OCI-LY1 (cell line): ENCODE results near the gene TRPC3.

Experiments used
- H2AFZ ChIP-seq: fragments of 200-600 bp; sonication (generic), shearing (Covaris generic); 2 replicates; pipeline ENCODE4 v1.6.0; 2014; ENCODE audit warnings: antibody characterized with exemption, mild to moderate bottlenecking, low read length
- H3F3A ChIP-seq: fragments of 200-600 bp; sonication (generic), shearing (Covaris generic); 2 replicates; pipeline ENCODE4 v1.6.0; 2014; ENCODE audit warnings: mild to moderate bottlenecking, antibody characterized with exemption, low read length, moderate library complexity; ENCODE audit not compliant: insufficient read depth
- H3K27ac ChIP-seq: fragments of 200-600 bp; sonication (generic); 2 replicates; pipeline ENCODE4 v1.5.1; 2014; ENCODE audit warnings: low read length, mixed run types, mild to moderate bottlenecking, low read depth; ENCODE audit not compliant: poor library complexity, severe bottlenecking
- H3K27me3 ChIP-seq: fragments of 200-600 bp; sonication (generic); 2 replicates; pipeline ENCODE4 v1.6.0; 2014; ENCODE audit warnings: antibody characterized with exemption, mild to moderate bottlenecking, low read length, moderate library complexity; ENCODE audit not compliant: insufficient read depth
- H3K36me3 ChIP-seq: fragments of 200-600 bp; sonication (generic); 2 replicates; pipeline ENCODE4 v1.6.1; 2014; ENCODE audit warnings: mild to moderate bottlenecking, antibody characterized with exemption, low read length, moderate library complexity, mixed read lengths; ENCODE audit not compliant: insufficient read depth
- H3K4me1 ChIP-seq: fragments of 200-600 bp; sonication (generic); 2 replicates; pipeline ENCODE4 v1.5.1; 2014; ENCODE audit warnings: mild to moderate bottlenecking, low read length, moderate library complexity; ENCODE audit not compliant: insufficient read depth, severe bottlenecking
- H3K4me2 ChIP-seq: fragments of 200-600 bp; sonication (generic), shearing (Covaris generic); 2 replicates; pipeline ENCODE4 v1.6.1; 2014; ENCODE audit warnings: low read length
- H3K4me3 ChIP-seq: fragments of 200-600 bp; sonication (generic); 2 replicates; pipeline ENCODE4 v1.5.1; 2014; ENCODE audit warnings: low read length, low read depth, mild to moderate bottlenecking, mixed read lengths; ENCODE audit not compliant: poor library complexity, severe bottlenecking
- H3K79me2 ChIP-seq: fragments of 200-600 bp; shearing (Covaris generic); 2 replicates; pipeline ENCODE4 v1.6.1; 2016; ENCODE audit warnings: mixed run types, low read length, mixed read lengths; ENCODE audit not compliant: insufficient read depth
- H3K9ac ChIP-seq: fragments of 200-600 bp; sonication (generic), shearing (Covaris generic); 2 replicates; pipeline ENCODE4 v1.6.1; 2014; ENCODE audit warnings: mild to moderate bottlenecking, low read length, mixed read lengths
- H3K9me2 ChIP-seq: fragments of 200-600 bp; sonication (generic), shearing (Covaris generic); 2 replicates; pipeline ENCODE4 v1.6.1; 2014; ENCODE audit warnings: low read depth, mild to moderate bottlenecking, low read length, mixed read lengths
- H3K9me3 ChIP-seq: fragments of 200-600 bp; shearing (Covaris generic); 2 replicates; pipeline ENCODE4 v1.6.1; 2014; ENCODE audit warnings: low read length, mixed read lengths
- H4K20me1 ChIP-seq: fragments of 200-600 bp; sonication (generic), shearing (Covaris generic); 2 replicates; pipeline ENCODE4 v1.6.0; 2016; ENCODE audit warnings: mild to moderate bottlenecking, low read length; ENCODE audit not compliant: insufficient read depth
- CTCF ChIP-seq: fragments of 200-600 bp; sonication (generic), shearing (Covaris generic); IDR thresholded peaks from 2 replicates; pipeline ENCODE4 v1.5.1; 2017; ENCODE audit warnings: mild to moderate bottlenecking, antibody characterized with exemption, low read length, moderate library complexity, mixed read lengths
- EZH2 ChIP-seq: fragments of 200-600 bp; sonication (generic), shearing (Covaris generic); IDR thresholded peaks from 2 replicates; pipeline ENCODE4 v1.8.0; 2017; ENCODE audit warnings: borderline replicate concordance, mixed run types, mild to moderate bottlenecking, antibody characterized with exemption, low read length, moderate library complexity, mixed read lengths

TRPC3 gene

GRCh38 chr4:121950212-121950679, 1.6 kb downstream of the TRPC3 start:
- no peak overlapping the region for H2AFZ ChIP-seq
- no peaks in the 10 kb centered on the region for H3K36me3 ChIP-seq
- H3K4me2 ChIP-seq = peak overlapping the region; percentile 63
- H3K79me2 ChIP-seq = no peaks in the 10 kb centered on the region
- peak overlapping the region; percentile 60 for H3K4me3 ChIP-seq
- no peaks in the 10 kb centered on the region for H3K9me3 ChIP-seq
- H3K9ac ChIP-seq = no peak overlapping the region; the same call in 1 of the 2 replicates
- no peak overlapping the region for H3K27ac ChIP-seq
- no peaks in the 10 kb centered on the region for H3K9me2 ChIP-seq
- TF ChIP-seq CTCF (peak; percentile 83), EZH2 (no peak)
- H3K4me1 ChIP-seq = peaks cover 15% of the 10 kb centered on the region
- H3K27me3 ChIP-seq = no peaks in the 10 kb centered on the region
- H4K20me1 ChIP-seq = no peaks in the 10 kb centered on the region
- H3F3A ChIP-seq = no peaks in the 10 kb centered on the region

GRCh38 chr4:121946644-121947043, 5.2 kb downstream of the TRPC3 start:
- Histone ChIP-seq H3K4me2 (no peak overlapping the region), H3K27ac (no peak overlapping the region), H3F3A (no peaks in the 10 kb centered on the region), H2AFZ (no peak overlapping the region), H4K20me1 (no peaks in the 10 kb centered on the region), H3K36me3 (no peaks in the 10 kb centered on the region), H3K4me1 (peaks cover 13% of the 10 kb centered on the region), H3K79me2 (no peaks in the 10 kb centered on the region), H3K9me2 (no peaks in the 10 kb centered on the region), H3K9me3 (no peaks in the 10 kb centered on the region), H3K9ac (no peak overlapping the region), H3K27me3 (no peaks in the 10 kb centered on the region), H3K4me3 (no peak overlapping the region)
- TF ChIP-seq EZH2 (no peak), CTCF (no peak)

- Histone ChIP-seq H3K27me3 (no peaks in the 10 kb centered on the region), H2AFZ (no peak overlapping the region), H3F3A (no peaks in the 10 kb centered on the region), H3K36me3 (no peaks in the 10 kb centered on the region), H3K4me1 (no peaks in the 10 kb centered on the region), H3K9me2 (no peaks in the 10 kb centered on the region), H3K4me3 (no peak overlapping the region), H3K9me3 (no peaks in the 10 kb centered on the region), H3K27ac (no peak overlapping the region), H3K79me2 (no peaks in the 10 kb centered on the region), H3K9ac (no peak overlapping the region), H3K4me2 (no peak overlapping the region), H4K20me1 (no peaks in the 10 kb centered on the region)
- TF ChIP-seq CTCF (peak; percentile 70), EZH2 (no peak)
Observed at GRCh38 chr4:121943941-121944340, 7.9 kb downstream of the TRPC3 start.
